Measurements from ENCODE around the gene CDC26.
"Not testable (repeated sequence)": the region's sequence is repeated elsewhere in the genome, so short reads cannot be mapped to it uniquely, and the experiment has no call there.

Gene CDC26

DNA sequence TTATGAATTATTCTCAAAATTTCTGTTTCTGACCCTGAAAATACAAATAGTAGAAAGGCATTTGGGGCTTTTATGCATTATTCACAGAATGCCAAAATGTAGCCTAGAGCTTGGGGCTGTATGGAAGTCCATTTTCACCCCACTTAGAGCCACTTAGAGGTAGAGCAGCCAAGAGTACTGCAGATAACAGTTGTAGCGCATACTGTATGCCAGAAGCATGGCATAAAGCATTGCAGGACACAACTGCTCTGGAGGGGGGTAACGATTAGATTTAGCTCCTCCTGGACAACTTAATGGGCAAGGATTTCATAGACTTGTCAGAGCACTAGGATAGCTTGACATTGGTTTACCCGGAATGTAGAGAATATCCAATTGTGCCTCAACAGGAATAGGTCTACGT is 38.3 kb downstream of the CDC26 start:
- no peak for DNase-seq

DNA sequence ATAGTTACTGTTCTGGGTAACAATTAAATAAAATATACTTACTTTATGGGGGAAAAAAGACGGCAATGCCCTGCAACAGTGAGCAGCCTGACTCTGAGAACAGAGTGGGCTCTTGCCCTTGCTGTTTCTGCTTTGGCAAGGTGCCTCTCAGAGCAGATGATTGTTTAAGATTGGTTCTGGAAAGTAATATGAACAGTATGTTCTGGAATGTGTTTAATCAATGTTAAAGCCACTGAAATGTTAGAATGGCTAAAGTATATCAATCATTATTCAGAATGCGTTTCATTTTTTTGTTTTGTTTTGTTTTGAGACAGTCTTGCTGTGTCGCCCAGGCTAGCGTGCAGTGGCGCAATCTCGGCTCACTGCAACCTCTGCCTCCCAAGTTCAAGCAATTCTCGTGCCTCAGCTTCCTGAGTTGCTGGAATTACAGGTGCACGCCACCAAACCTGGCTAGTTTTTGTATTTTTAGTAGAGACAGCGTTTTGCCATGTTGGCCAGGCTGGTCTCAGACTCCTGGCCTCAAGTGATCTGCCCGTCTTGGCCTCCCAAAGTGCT is 39.6 kb downstream of the CDC26 start:
- DNase-seq = not testable (repeated sequence)

DNA sequence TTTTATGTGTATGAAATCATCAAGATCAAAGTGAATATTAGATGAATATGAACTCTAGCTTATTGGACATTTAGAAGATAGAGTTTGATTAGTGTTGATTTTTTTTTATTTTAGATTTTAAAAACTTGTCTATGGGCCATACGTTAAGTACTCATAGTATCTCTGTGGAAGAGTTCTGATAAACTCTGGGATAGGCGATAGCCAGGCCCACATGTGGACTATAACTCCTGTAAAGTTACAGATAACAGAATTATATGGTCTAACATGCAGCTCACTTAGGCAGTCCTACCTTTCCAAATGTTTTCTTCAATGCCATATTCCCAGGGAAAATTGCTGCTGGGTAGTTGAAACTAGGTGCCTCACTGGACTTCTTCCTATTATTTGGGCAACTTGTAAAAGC is 43.7 kb downstream of the CDC26 start:
- no peak for DNase-seq

DNA sequence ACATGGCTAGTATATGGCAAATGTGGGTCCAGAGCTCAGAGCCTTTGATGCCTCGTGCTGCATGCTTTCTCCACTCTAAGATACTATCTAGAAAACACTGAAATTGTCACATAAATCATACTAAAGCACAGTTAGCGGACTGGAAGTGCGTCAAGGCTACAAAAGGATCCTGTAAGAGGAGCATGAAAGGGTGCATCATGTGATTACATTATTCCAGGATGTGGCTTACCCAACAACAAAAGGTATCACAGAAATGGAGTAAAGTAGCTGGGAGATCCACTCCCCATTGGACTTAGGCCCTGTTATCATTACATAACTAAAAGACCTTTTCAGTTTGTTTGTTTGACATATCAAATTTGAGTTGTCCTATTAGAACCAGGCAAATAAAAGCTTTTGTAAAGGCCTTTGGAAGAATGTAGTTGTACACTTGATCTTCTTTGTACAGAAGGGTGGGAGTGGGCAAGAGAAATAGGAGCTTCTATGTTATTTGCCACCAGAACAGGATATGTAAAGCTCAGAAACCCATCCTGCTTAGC is 47.2 kb downstream of the CDC26 start:
- no peak for DNase-seq

DNA sequence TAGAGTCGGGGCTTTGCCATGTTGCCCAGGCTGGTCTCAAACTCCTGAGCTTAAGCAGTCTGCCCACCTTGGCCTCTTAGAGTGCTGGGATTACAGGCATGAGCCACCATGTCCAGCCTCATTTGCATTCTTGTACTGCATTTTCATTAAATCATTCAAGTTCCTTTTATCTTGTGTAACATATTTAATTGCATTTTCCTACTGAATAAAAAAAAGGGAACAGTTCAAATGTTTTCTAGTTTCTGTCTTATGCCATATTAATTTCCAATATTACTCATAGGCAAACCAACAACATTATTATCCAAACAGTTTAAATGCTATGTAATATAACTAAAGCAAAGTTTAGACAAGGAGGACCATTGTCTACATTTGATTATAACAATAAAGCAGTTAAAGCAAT is 47.9 kb downstream of the CDC26 start:
- no peak for DNase-seq

DNA sequence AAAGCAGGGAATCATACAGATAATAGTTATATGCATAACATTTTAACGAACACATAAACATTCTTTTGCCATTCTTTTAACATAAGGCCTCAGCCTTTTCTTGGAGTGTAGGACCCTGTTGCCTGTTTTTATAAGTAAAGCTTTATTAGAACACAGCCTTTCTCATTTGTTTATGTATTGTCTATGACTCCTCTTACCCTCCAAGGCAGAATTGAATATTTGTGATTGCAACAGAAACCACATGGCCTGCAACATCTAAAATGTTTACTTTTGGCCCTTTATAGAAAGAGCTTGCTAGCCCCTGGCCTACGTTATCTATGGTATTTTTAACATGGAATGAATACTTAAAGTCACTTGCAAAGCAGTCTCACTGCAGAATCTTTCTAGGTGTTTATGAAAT is 51.4 kb downstream of the CDC26 start:
- no peak for DNase-seq

DNA sequence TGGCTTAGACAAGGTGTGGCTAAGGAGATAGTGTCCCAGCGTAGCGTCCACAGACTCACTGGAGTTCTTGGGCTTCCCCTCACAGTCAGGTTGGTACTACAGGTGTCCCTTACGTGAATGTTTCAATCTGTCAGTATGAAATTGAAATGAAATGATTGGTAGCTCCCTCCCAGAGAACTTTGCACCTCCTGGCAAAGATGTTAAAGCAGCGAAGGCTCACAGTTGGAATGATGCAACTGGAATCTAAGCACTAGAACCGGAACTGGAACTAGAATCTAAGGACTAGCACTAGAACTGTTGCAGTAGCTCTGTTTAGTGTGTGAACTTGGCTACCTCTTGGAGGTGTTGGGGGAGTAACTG is 52.9 kb downstream of the CDC26 start:
- no peak for DNase-seq

DNA sequence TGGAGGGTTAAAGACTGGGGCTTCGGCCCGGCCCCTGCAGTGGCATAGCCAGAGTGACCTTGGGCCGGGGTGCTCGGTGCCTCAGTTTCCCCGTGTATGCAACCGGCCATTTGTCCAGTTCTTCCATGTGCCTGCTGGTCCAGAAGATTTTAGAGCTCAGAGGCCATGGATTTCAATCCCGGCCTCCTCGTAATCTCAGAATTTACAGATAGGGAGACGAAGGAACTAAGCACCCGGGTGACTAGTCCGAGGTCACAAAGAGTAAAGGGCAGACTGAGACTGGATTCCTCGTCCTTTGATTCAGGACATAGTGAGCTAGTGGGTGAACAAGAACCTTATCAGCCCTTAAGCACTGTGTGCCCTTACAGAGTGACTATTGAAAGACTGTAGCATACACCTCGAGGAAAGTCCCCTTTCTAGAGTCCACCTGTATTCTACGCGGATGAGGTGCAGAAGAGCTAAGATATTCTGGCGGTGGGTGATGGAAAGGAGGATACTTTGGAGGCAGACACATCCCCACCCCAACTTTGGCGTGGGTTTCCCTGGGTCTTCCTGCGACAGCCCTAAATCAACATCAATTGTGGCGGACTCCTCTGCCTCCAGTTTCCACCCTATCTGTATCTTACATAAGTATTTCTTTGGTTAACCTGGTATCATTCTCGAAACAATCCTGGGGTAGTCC is 53.4 kb downstream of the CDC26 start:
- no peak for DNase-seq

DNA sequence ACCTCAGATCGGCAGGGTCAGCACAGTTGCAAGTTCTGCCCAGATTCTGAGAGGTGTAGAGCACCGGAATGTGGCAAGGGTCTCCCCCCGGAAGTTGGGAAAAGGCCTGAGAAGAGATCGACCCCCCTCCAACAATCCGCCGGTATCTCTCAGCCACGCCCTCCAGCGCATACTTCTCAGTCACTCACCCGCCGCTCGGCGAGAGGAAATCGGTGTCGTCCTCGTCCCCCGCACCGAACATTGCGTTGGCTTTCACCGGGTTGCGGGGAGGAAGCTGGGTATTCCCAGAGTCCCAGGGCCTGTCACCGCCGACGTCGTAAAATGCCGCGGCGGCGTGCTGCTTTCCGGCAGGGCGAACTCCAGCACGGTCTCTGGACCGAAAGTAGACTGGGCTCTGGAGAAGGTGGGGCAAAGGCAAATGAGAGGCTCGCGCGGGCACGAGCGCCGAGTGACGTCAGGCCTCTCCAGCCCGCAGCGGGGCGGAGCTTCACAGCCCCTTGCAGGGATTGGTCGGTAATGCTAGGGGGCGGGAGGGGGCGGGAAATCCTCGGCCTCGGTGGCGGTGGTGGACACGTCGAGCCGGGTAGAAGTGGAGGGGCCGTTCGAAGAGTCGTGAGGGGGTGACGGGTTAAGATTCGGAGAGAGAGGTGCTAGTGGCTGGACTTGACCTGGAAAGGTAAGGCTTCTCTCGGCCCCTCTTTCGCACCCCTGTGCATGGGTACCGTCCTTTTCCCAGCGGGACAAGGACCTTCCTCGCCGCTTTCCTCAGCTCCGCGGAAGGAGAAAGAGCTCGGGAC is 54.2 kb downstream of the CDC26 start, which contains the start of the genes FKBP15 and SLC31A1:
Gene FKBP15, minus strand, starts transcription at position 275 of the 797 bp plus-strand sequence. Its CDS starts 34 bp downstream, at position 241.
Gene SLC31A1, plus strand, starts transcription at position 542 of the 797 bp plus-strand sequence. CDS start 34,605 bp downstream, outside the sequence.
- DNase-seq = peak; percentile 96

DNA sequence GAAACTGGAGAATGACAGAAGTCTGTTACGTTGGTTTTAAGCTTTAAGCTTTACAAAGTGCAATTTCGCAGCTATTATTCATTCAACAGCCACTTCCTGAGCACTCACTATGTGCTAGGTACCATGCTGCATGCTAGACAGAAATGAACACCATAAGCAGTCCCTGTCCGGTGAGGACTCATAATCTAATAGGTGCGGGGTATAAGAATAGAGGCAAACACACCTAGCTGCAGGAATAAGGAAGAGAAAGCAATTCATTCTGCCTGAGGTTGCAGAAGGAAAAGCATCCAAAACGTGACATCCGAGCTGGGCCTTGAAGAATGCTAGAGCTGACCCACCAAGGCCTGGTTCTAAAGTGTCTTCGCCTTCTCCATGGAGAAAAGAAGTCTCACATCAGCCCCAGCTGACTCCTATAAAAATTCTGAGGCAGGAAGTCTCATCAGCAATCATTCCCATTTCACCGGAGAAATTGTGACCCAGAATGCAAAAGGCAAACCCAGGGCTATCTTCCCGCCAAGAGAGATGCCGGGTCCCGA is 54.8 kb downstream of the CDC26 start:
- DNase-seq = no peak

DNA sequence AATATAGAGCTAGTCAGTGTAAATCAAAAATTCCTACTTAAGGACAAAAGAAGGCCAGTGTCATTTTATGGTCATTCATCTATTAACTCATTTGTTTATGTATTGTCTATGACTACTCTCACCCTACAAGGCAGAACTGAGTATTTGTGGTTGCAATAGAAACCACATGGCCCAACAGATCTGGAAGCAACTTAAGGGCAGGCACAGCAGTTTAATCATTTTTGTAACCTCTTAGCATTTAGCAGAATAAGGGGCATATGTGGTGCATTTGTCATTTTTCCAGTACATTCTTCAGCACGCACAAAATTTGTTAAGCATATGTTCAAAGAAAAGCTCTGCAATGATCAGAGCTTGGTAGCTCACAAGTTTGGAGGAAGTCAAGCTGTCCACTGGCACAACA is 55.4 kb downstream of the CDC26 start:
- no peak for DNase-seq

DNA sequence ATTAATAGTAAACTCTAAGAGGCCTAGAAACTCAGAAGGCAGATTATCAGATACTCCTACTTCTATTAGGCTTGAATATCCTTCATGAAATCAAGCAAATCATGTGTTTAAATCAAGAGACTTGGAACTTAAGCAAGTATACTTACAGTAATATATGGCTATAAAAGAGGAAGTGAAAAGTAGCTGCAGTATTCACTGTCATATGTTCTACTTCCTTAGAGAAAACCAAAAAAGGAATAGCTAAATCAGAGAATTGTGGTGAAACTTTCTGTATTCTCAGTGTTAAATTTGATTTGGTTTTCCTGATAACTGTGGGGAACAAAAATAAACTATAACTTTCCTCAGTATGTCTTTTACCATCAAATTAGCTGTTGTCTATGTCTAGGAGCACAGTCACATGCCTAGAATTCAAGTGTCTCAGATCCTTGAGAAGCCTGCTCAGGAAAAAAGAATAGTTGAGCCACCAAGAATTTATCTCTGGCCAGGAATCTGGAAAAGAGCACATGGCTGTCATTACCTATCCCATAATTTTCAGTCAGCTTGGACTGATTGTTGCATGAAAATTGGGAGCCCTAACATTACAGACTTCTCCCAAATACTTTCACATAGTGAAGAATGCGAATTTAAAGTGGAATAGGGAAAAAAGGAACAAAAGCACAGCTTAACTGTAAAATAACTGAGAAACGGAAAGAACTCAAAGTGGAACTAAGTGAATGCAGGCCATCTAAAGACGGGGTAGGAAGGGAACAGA is 56.0 kb downstream of the CDC26 start:
- no peak for DNase-seq

Data from NCI-H2171 (cell line).